Neuronal stem cell (in vitro differentiated cells): Measurements from ENCODE around the gene ZKSCAN7.
A peak's percentile ranks its signal among the peaks of the same experiment; 100 is the strongest.
"Not testable (repeated sequence)": the region's sequence is repeated elsewhere in the genome, so short reads cannot be mapped to it uniquely, and the experiment has no call there.

ENCODE experiments used
- DNase-seq: peaks from one replicate; pipeline ENCODE4 v3.0.0-alpha.2; 2013; ENCODE audit warnings: low spot score
- H2AFZ ChIP-seq: one replicate; pipeline ENCODE4 v1.6.1; 2013; ENCODE audit warnings: mild to moderate bottlenecking, low read length, inconsistent platforms
- H2AK5ac ChIP-seq: 2 replicates; pipeline ENCODE4 v1.6.1; 2013; ENCODE audit warnings: low read depth, mild to moderate bottlenecking, inconsistent platforms, low read length, moderate library complexity, mixed read lengths
- H2BK120ac ChIP-seq: 2 replicates; pipeline ENCODE4 v1.6.1; 2013; ENCODE audit warnings: low read depth, mild to moderate bottlenecking, inconsistent platforms, low read length, moderate library complexity, mixed read lengths
- H2BK12ac ChIP-seq: one replicate; pipeline ENCODE4 v1.6.1; 2013; ENCODE audit warnings: low read length, inconsistent platforms
- H2BK15ac ChIP-seq: 2 replicates; pipeline ENCODE4 v1.6.1; 2013; ENCODE audit warnings: mild to moderate bottlenecking, low read length, inconsistent platforms, mixed read lengths
- H2BK5ac ChIP-seq: one replicate; pipeline ENCODE4 v1.6.1; 2013; ENCODE audit warnings: inconsistent platforms, mild to moderate bottlenecking, low read length, moderate library complexity
- H3K14ac ChIP-seq: one replicate; pipeline ENCODE4 v1.6.1; 2013; ENCODE audit warnings: low read length, inconsistent platforms
- H3K18ac ChIP-seq: 2 replicates; pipeline ENCODE4 v1.6.1; 2013; ENCODE audit warnings: low read length, inconsistent platforms
- H3K23ac ChIP-seq: 2 replicates; pipeline ENCODE4 v1.6.1; 2013; ENCODE audit warnings: low read depth, mild to moderate bottlenecking, mixed read lengths, low read length, inconsistent platforms; ENCODE audit not compliant: poor library complexity
- H3K27ac ChIP-seq: replicated peaks from 3 replicates; pipeline ENCODE4 v1.5.1; 2013; ENCODE audit warnings: low read length, inconsistent platforms
- H3K27me3 ChIP-seq, 3 experiments: 2 replicates each; pipeline ENCODE4 v1.6.1; 2013; ENCODE audit warnings: low read length in 3 of 3, mild to moderate bottlenecking in 2 of 3, inconsistent platforms in 1 of 3, low read depth in 1 of 3, mixed read lengths in 1 of 3, moderate library complexity in 1 of 3; ENCODE audit not compliant: control insufficient read depth in 3 of 3, insufficient read depth in 3 of 3
- H3K36me3 ChIP-seq, 2 donors: replicated peaks in 1 of 2; 2 replicates each; pipeline ENCODE4 v1.6.1; 2013; ENCODE audit warnings: low read length in 2 of 2; ENCODE audit not compliant: control insufficient read depth in 2 of 2, insufficient read depth in 2 of 2
- H3K4ac ChIP-seq: 2 replicates; pipeline ENCODE4 v1.6.1; 2013; ENCODE audit warnings: inconsistent platforms, mild to moderate bottlenecking, low read length, moderate library complexity
- H3K4me1 ChIP-seq, 2 donors: 1 replicate in 1 of 2; 2 replicates in 1 of 2; pipeline ENCODE4 v1.6.1; 2013; ENCODE audit warnings: low read length in 2 of 2, low read depth in 1 of 2; ENCODE audit not compliant: control insufficient read depth in 2 of 2, insufficient read depth in 1 of 2
- H3K4me2 ChIP-seq: one replicate; pipeline ENCODE4 v1.6.1; 2013; ENCODE audit warnings: mild to moderate bottlenecking, low read length, inconsistent platforms; ENCODE audit not compliant: insufficient read depth, poor library complexity, severe bottlenecking
- H3K4me3 ChIP-seq, 2 donors: 2 replicates each; pipeline ENCODE4 v1.5.1; 2013; ENCODE audit warnings: low read length in 2 of 2, mild to moderate bottlenecking in 2 of 2, inconsistent platforms in 1 of 2, moderate library complexity in 1 of 2
- H3K79me1 ChIP-seq: one replicate; pipeline ENCODE4 v1.6.1; 2013; ENCODE audit warnings: low read depth, mild to moderate bottlenecking, inconsistent platforms, low read length, moderate library complexity
- H3K9ac ChIP-seq: one replicate; pipeline ENCODE4 v1.6.1; 2013; ENCODE audit warnings: mild to moderate bottlenecking, low read depth, low read length, inconsistent platforms; ENCODE audit not compliant: poor library complexity
- H3K9me3 ChIP-seq, 2 donors: replicated peaks in 1 of 2; 2 replicates each; pipeline versions ENCODE3 to v1.6.1; 2013; ENCODE audit warnings: low read length in 2 of 2, mild to moderate bottlenecking in 2 of 2, inconsistent platforms in 1 of 2, low read depth in 1 of 2, mixed read lengths in 1 of 2, moderate library complexity in 1 of 2; ENCODE audit not compliant: control insufficient read depth in 2 of 2, insufficient read depth in 1 of 2
- H4K8ac ChIP-seq: one replicate; pipeline ENCODE4 v1.6.1; 2013; ENCODE audit warnings: low read depth, mild to moderate bottlenecking, inconsistent platforms, low read length, moderate library complexity
- H4K91ac ChIP-seq: one replicate; pipeline ENCODE4 v1.6.1; 2013; ENCODE audit warnings: low read length, low read depth, mild to moderate bottlenecking, inconsistent platforms; ENCODE audit not compliant: poor library complexity
- WGBS, 2 donors: extraction: QIAGEN DNeasy Blood & Tissue Kit; methylation state at CpG; one replicate each; pipeline ENCODE4 v1.1.7; 2013; ENCODE audit warnings: missing lambda C conversion rate in 2 of 2, mixed read lengths in 1 of 2; ENCODE audit not compliant: insufficient read length in 2 of 2, insufficient replicate concordance in 1 of 2; ENCODE audit errors: extremely low coverage in 2 of 2; 5-methylcytosine and 5-hydroxymethylcytosine counted together

The ZKSCAN7 gene

GRCh38 chr3:44529927-44530326, 25.1 kb upstream of the ZKSCAN7 start:
- no peak overlapping the region for H4K91ac ChIP-seq
- H2BK5ac ChIP-seq, result no peak overlapping the region
- no CpG with 5 or more reads among the region's 1 CpG for WGBS, 2 donors
- H3K4ac ChIP-seq, result no peak overlapping the region
- peaks cover 0 to 6% (median 2%) of the 10 kb centered on the region in 3 experiments for H3K27me3 ChIP-seq
- H3K9ac ChIP-seq, result no peak overlapping the region
- no peak overlapping the region for H2BK15ac ChIP-seq
- no peak overlapping the region for H3K14ac ChIP-seq
- H3K4me3 ChIP-seq, result no peak overlapping the region
- H2BK120ac ChIP-seq, result no peak overlapping the region
- no peaks in the 10 kb centered on the region for H3K36me3 ChIP-seq
- H3K23ac ChIP-seq, result no peak overlapping the region
- H2BK12ac ChIP-seq, result no peak overlapping the region
- H3K27ac ChIP-seq, result no peak overlapping the region
- no peak overlapping the region for H3K18ac ChIP-seq
- no peak overlapping the region for H2AK5ac ChIP-seq
- no peaks in the 10 kb centered on the region for H3K9me3 ChIP-seq
- H3K4me1 ChIP-seq, result no peaks in the 10 kb centered on the region
- DNase-seq, result no peak
- H4K8ac ChIP-seq, result no peak overlapping the region
- H3K4me2 ChIP-seq, result no peak overlapping the region
- no peak overlapping the region for H2AFZ ChIP-seq
- peaks cover 3% of the 10 kb centered on the region for H3K79me1 ChIP-seq

DNA sequence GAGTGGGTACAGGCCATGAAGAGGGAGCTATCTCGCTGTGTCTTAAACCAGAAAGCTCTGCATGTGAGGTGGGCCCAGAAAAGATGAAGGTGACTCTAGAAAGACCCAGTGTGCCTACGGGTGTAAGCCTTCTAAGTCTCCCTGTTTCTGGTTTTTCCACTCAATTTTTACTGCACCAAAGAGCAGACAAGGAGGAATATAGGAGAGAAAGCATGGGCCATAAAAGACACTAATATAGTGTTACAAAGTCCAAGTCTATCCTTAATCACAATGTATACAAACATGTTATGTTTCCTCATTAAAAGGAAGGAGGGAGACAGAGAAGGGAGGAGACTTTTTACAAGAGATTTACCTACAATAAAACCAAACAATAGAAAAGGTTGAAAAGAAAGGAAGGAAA, 24.1 kb upstream of the ZKSCAN7 start:
- Histone ChIP-seq H2BK120ac (no peak overlapping the region), H2AK5ac (no peak overlapping the region), H3K4me3 (no peak overlapping the region), H3K27me3 (peaks cover 0 to 6% (median 2%) of the 10 kb centered on the region in 3 experiments), H2BK5ac (no peak overlapping the region), H3K4me1 (no peaks in the 10 kb centered on the region), H3K27ac (no peak overlapping the region), H3K79me1 (peaks cover 3% of the 10 kb centered on the region), H4K8ac (no peak overlapping the region), H4K91ac (no peak overlapping the region), H3K36me3 (no peaks in the 10 kb centered on the region), H3K9ac (no peak overlapping the region), H2AFZ (no peak overlapping the region), H3K4me2 (no peak overlapping the region), H3K23ac (no peak overlapping the region), H3K18ac (no peak overlapping the region), H2BK15ac (no peak overlapping the region), H3K4ac (no peak overlapping the region), H3K9me3 (no peaks in the 10 kb centered on the region), H3K14ac (no peak overlapping the region), H2BK12ac (no peak overlapping the region)
- DNase-seq, result no peak
- whole genome bisulfite sequencing, 2 donors, result no CpG with 5 or more reads among the region's 2 CpGs

DNA sequence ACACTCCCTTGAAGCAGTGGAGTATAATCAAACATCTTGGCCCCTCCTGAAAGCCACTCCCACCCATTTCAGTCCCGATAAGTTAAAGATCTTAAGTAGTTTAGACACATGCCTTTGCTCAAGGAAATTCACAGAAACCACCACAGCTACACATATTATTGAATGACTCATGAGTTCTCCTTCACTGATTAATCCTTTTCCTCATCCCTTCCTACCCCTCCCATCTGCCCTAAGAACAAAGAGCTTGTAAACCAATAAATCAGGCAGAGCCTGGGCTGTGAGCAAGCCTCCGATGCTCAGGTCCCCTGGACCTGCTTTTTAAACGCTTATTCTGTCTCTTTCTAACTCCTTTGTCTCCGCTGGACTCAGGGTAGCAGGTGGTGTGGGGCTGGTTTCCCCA, 20.3 kb upstream of the ZKSCAN7 start:
- H3K9ac ChIP-seq, result peak overlapping the region; percentile 30
- not testable (repeated sequence) for H3K14ac ChIP-seq, H4K8ac ChIP-seq, H3K23ac ChIP-seq, H3K79me1 ChIP-seq, H2BK5ac ChIP-seq, H3K18ac ChIP-seq, H3K9me3 ChIP-seq, H2BK15ac ChIP-seq, H3K27ac ChIP-seq, H3K36me3 ChIP-seq, H4K91ac ChIP-seq, H3K4me1 ChIP-seq, DNase-seq, H2AK5ac ChIP-seq, H2AFZ ChIP-seq, H3K27me3 ChIP-seq, H2BK12ac ChIP-seq, H3K4me2 ChIP-seq, H3K4me3 ChIP-seq, H2BK120ac ChIP-seq, H3K4ac ChIP-seq
- WGBS, 2 donors, result no CpG with 5 or more reads among the region's 4 CpGs

DNA sequence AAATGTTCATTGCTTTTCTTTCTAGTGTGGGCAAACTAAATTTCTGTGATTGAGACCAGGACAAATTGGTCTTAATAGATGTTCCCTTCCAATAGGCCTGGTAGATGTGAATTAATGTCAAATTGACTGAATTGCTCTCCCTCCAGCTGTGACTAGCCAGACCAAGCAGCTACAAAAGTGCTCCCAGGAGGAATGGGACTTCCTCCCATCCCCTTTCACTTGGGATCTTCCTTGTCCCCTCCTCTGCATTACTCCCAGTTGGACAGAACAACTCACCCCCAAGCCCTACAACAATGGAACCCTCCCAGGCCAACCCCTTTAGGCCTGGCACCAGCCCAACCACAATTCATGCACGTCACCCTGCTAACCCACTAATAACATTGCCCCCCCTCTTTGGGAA, 19.6 kb upstream of the ZKSCAN7 start:
- H2AK5ac ChIP-seq, result no peak overlapping the region
- H3K27me3 ChIP-seq, result peaks cover 0 to 2% (median 0%) of the 10 kb centered on the region in 3 experiments
- no peak overlapping the region for H4K91ac ChIP-seq
- H3K23ac ChIP-seq, result no peak overlapping the region
- peaks cover 3% of the 10 kb centered on the region for H3K79me1 ChIP-seq
- H2AFZ ChIP-seq, result no peak overlapping the region
- DNase-seq, result no peak
- no peak overlapping the region for H3K9ac ChIP-seq
- H2BK12ac ChIP-seq, result no peak overlapping the region
- H3K4ac ChIP-seq, result no peak overlapping the region
- no peak overlapping the region for H3K4me2 ChIP-seq
- no peak overlapping the region for H2BK5ac ChIP-seq
- H4K8ac ChIP-seq, result no peak overlapping the region
- no peaks in the 10 kb centered on the region for H3K4me1 ChIP-seq
- no peak overlapping the region for H2BK15ac ChIP-seq
- WGBS, 2 donors, result no CpG with 5 or more reads among the region's 1 CpG
- no peaks in the 10 kb centered on the region for H3K9me3 ChIP-seq
- no peak overlapping the region for H3K18ac ChIP-seq
- no peak overlapping the region for H3K14ac ChIP-seq
- no peaks in the 10 kb centered on the region for H3K36me3 ChIP-seq
- H3K27ac ChIP-seq, result no peak overlapping the region
- H3K4me3 ChIP-seq, result no peak overlapping the region
- no peak overlapping the region for H2BK120ac ChIP-seq
